Measurements from ENCODE around the gene RYR2. TPM values are rescaled to one million over a fixed set of nuclear protein-coding genes. Genes with fewer than 3 reads are reported as not detected.

The RYR2 gene
- total and polyA plus RNA-seq, 2 donors (not counting 1 experiment from before 2014, with no cell fraction given) = not detected

- intact Hi-C loops (cut with micrococcal nuclease) = no loop called here
- H3K4me1 Mint-ChIP-seq = no peaks in the 10 kb centered on the region
- H3K36me3 ChIP-seq (replicated peaks in 1 of 2; ENCODE audit: control extremely low read depth in 1 of 2, control insufficient read depth in 1 of 2, extremely low read depth in 1 of 2, insufficient read depth in 2 of 2, low read length in 1 of 2) = no peaks in the 10 kb centered on the region
- no peak overlapping the region for H3K4me3 ChIP-seq (ENCODE audit: control extremely low read depth in 1 of 5, extremely low read depth in 1 of 5, insufficient read depth in 1 of 5, low read depth in 2 of 5, low read length in 4 of 5)
- no peak overlapping the region for H3K9ac ChIP-seq (ENCODE audit: low read length)
- H3K4me2 ChIP-seq (replicated peaks; ENCODE audit: low read depth, low read length, poor library complexity, severe bottlenecking) = no peak overlapping the region
- no peaks in the 10 kb centered on the region for H3K27me3 Mint-ChIP-seq
- CTCF ChIA-PET = no interaction called here
- H3K27ac Mint-ChIP-seq = no peak overlapping the region
- POLR2A ChIA-PET = no interaction called here
- no peak for ATAC-seq (ENCODE audit: low read depth)
- no peaks in the 10 kb centered on the region for H3K4me1 ChIP-seq (ENCODE audit: control insufficient read depth in 2 of 2, insufficient read depth in 2 of 2, low read length in 2 of 2)
- DNase-seq = no peak
- H3K4me3 Mint-ChIP-seq = no peak overlapping the region
- no peaks in the 10 kb centered on the region for H3K9me3 Mint-ChIP-seq (ENCODE audit: insufficient read depth)
- H3K79me2 ChIP-seq (ENCODE audit: control insufficient read depth, insufficient read depth, low read length) = no peaks in the 10 kb centered on the region
- no peak for TF ChIP-seq EZH2 (IDR thresholded peaks at IDR 0.05; ENCODE audit: borderline replicate concordance, insufficient read depth, low read depth, low read length, poor library complexity, severe bottlenecking)
- TF ChIP-seq, protein P1, sequence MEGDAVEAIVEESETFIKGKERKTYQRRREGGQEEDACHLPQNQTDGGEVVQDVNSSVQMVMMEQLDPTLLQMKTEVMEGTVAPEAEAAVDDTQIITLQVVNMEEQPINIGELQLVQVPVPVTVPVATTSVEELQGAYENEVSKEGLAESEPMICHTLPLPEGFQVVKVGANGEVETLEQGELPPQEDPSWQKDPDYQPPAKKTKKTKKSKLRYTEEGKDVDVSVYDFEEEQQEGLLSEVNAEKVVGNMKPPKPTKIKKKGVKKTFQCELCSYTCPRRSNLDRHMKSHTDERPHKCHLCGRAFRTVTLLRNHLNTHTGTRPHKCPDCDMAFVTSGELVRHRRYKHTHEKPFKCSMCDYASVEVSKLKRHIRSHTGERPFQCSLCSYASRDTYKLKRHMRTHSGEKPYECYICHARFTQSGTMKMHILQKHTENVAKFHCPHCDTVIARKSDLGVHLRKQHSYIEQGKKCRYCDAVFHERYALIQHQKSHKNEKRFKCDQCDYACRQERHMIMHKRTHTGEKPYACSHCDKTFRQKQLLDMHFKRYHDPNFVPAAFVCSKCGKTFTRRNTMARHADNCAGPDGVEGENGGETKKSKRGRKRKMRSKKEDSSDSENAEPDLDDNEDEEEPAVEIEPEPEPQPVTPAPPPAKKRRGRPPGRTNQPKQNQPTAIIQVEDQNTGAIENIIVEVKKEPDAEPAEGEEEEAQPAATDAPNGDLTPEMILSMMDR (IDR thresholded peaks at IDR 0.05) = no peak
- no peak overlapping the region for H3K27ac ChIP-seq (ENCODE audit: low read length in 2 of 2)
- no peaks in the 10 kb centered on the region for H3K9me3 ChIP-seq (ENCODE audit: control extremely low read depth in 1 of 3, control insufficient read depth in 2 of 3, insufficient read depth in 1 of 3, low read length in 2 of 3)
- H4K20me1 ChIP-seq (ENCODE audit: control insufficient read depth, insufficient read depth, low read length, poor library complexity, severe bottlenecking) = no peaks in the 10 kb centered on the region
- H2AFZ ChIP-seq (ENCODE audit: insufficient read depth, low read depth, low read length, poor library complexity, severe bottlenecking) = no peak overlapping the region
- WGBS (ENCODE audit: insufficient coverage) = 94% methylated on average over 5 of the region's 9 CpGs
- no peaks in the 10 kb centered on the region for H3K27me3 ChIP-seq (replicated peaks in 1 of 4; ENCODE audit: control extremely low read depth in 1 of 4, control insufficient read depth in 3 of 4, insufficient read depth in 4 of 4, low read length in 3 of 4)
Measured at GRCh38 chr1:237191403-237191802, 149.4 kb downstream of the RYR2 start.

DNA sequence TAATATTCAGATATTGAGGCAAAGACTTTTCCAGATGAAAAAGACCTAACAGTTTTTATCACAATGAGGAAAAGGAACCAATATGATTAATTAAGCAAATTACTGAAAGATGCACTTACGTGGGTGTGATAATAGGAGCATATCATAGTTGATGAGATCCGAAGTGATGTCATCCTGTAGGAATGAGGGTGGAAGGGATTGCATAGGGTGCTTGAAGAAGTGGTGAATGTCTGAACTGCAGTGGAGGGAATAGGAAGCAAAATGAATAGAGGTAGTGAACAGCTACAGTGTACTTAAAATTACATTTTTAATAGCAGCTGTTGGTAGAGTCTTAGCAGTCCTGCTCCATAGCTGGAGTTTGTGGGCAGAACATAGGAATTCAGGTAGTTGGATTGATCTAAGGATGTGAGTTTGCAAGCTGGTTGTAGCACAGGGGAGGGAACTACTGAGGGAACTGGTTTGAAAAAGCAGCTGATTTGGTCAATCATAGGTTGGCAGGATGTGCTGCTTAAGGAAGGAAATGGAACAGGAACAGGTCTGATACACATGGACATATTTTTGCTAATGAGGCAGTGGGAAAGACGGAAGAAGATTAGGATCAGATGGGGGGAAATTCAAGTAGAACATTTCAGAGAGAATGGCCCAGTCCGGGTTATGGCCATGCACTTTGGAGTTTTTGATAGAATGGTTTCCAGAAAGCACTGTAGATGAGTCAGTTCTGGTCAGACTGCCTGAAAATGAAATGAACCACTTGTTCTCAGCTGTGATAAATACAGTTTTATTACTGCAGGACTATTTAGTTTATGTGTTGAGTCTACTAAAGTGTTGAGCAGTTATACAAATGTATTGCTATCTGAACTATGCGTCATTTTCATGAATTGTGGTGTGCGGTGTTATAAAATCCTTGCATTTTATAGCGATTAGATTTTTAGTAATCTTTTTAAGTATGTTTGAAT lies 155.8 kb downstream of the RYR2 start:
- H3K27me3 ChIP-seq (replicated peaks in 1 of 4; ENCODE audit: control extremely low read depth in 1 of 4, control insufficient read depth in 3 of 4, insufficient read depth in 4 of 4, low read length in 3 of 4) = no peaks in the 10 kb centered on the region
- H3K79me2 ChIP-seq (ENCODE audit: control insufficient read depth, insufficient read depth, low read length) = no peaks in the 10 kb centered on the region
- H3K36me3 ChIP-seq (replicated peaks in 1 of 2; ENCODE audit: control extremely low read depth in 1 of 2, control insufficient read depth in 1 of 2, extremely low read depth in 1 of 2, insufficient read depth in 2 of 2, low read length in 1 of 2) = no peaks in the 10 kb centered on the region
- H3K27ac Mint-ChIP-seq = no peak overlapping the region
- DNase-seq = no peak
- H3K9ac ChIP-seq (ENCODE audit: low read length) = no peak overlapping the region
- H3K4me1 Mint-ChIP-seq = no peaks in the 10 kb centered on the region
- H3K27me3 Mint-ChIP-seq = no peaks in the 10 kb centered on the region
- H2AFZ ChIP-seq (ENCODE audit: insufficient read depth, low read depth, low read length, poor library complexity, severe bottlenecking) = no peak overlapping the region
- H4K20me1 ChIP-seq (ENCODE audit: control insufficient read depth, insufficient read depth, low read length, poor library complexity, severe bottlenecking) = no peaks in the 10 kb centered on the region
- no peaks in the 10 kb centered on the region for H3K9me3 ChIP-seq (ENCODE audit: control extremely low read depth in 1 of 3, control insufficient read depth in 2 of 3, insufficient read depth in 1 of 3, low read length in 2 of 3)
- CTCF ChIA-PET = no interaction called here
- H3K27ac ChIP-seq (ENCODE audit: low read length in 2 of 2) = no peak overlapping the region
- intact Hi-C loops (cut with micrococcal nuclease) = no loop called here
- H3K4me3 Mint-ChIP-seq = no peak overlapping the region
- POLR2A ChIA-PET = no interaction called here
- no peak overlapping the region for H3K4me2 ChIP-seq (replicated peaks; ENCODE audit: low read depth, low read length, poor library complexity, severe bottlenecking)
- WGBS (ENCODE audit: insufficient coverage) = 61% methylated on average over 4 of the region's 7 CpGs
- no peaks in the 10 kb centered on the region for H3K4me1 ChIP-seq (ENCODE audit: control insufficient read depth in 2 of 2, insufficient read depth in 2 of 2, low read length in 2 of 2)
- H3K4me3 ChIP-seq (ENCODE audit: control extremely low read depth in 1 of 5, extremely low read depth in 1 of 5, insufficient read depth in 1 of 5, low read depth in 2 of 5, low read length in 4 of 5) = no peak overlapping the region
- no peaks in the 10 kb centered on the region for H3K9me3 Mint-ChIP-seq (ENCODE audit: insufficient read depth)
- TF ChIP-seq EZH2 (IDR thresholded peaks at IDR 0.05; ENCODE audit: borderline replicate concordance, insufficient read depth, low read depth, low read length, poor library complexity, severe bottlenecking) = no peak
- TF ChIP-seq, protein P1 (IDR thresholded peaks at IDR 0.05) = no peak
- ATAC-seq (ENCODE audit: low read depth) = no peak
